ENCODE data around the gene NAALADL2. TPM values are rescaled to one million over a fixed set of nuclear protein-coding genes. Genes with fewer than 3 reads are reported as not detected.

NAALADL2 gene
- total RNA-seq, 2 experiments from 2014 or later = 0.30 to 1.2 TPM

GRCh38 chr3:175257123-175257522 is 398.0 kb downstream of the NAALADL2 start:
- ATAC-seq (ENCODE audit: poor library complexity) = no peak
- no peaks in the 10 kb centered on the region for H3K27me3 Mint-ChIP-seq
- no peaks in the 10 kb centered on the region for H3K9me3 Mint-ChIP-seq
- intact Hi-C loops (cut with DNase I, micrococcal nuclease) = no loop called here
- Histone ChIP-seq H3K9me3 (ENCODE audit: control insufficient read depth in 1 of 2, insufficient read depth in 1 of 2, low read length in 2 of 2) (peaks cover 0 to 3% of the 10 kb centered on the region in 2 experiments), H3K4me3 (ENCODE audit: low read length) (no peak overlapping the region), H3K27me3 (ENCODE audit: control insufficient read depth in 1 of 2, insufficient read depth in 2 of 2, low read length in 2 of 2) (no peaks in the 10 kb centered on the region), H3K27ac (ENCODE audit: low read depth in 1 of 2, low read length in 2 of 2) (no peak overlapping the region), H3K4me1 (ENCODE audit: insufficient read depth, low read length) (no peaks in the 10 kb centered on the region), H3K36me3 (ENCODE audit: insufficient read depth, low read length) (no peaks in the 10 kb centered on the region)
- TF ChIP-seq CTCF (IDR thresholded peaks at IDR 0.05) = no peak
- ChIA-PET CTCF (no interaction called here), POLR2A (no interaction called here)
- no peak for DNase-seq
- H3K36me3 Mint-ChIP-seq (ENCODE audit: low read depth) = no peaks in the 10 kb centered on the region
- no peak overlapping the region for H3K27ac Mint-ChIP-seq
- no peak overlapping the region for H3K4me3 Mint-ChIP-seq
- no peaks in the 10 kb centered on the region for H3K4me1 Mint-ChIP-seq (ENCODE audit: low read depth)

- Histone ChIP-seq H3K4me1 (ENCODE audit: insufficient read depth, low read length) (no peaks in the 10 kb centered on the region), H3K27ac (ENCODE audit: low read depth in 1 of 2, low read length in 2 of 2) (no peak overlapping the region), H3K4me3 (ENCODE audit: low read length) (no peak overlapping the region), H3K36me3 (ENCODE audit: insufficient read depth, low read length) (no peaks in the 10 kb centered on the region), H3K27me3 (ENCODE audit: control insufficient read depth in 1 of 2, insufficient read depth in 2 of 2, low read length in 2 of 2) (no peaks in the 10 kb centered on the region), H3K9me3 (ENCODE audit: control insufficient read depth in 1 of 2, insufficient read depth in 1 of 2, low read length in 2 of 2) (peaks cover 0 to 3% of the 10 kb centered on the region in 2 experiments)
- DNase-seq (no peak), ATAC-seq (ENCODE audit: poor library complexity) (no peak)
- ChIA-PET CTCF (no interaction called here), POLR2A (no interaction called here)
- no peaks in the 10 kb centered on the region for H3K4me1 Mint-ChIP-seq (ENCODE audit: low read depth)
- H3K27me3 Mint-ChIP-seq = no peaks in the 10 kb centered on the region
- no peaks in the 10 kb centered on the region for H3K36me3 Mint-ChIP-seq (ENCODE audit: low read depth)
- H3K27ac Mint-ChIP-seq = no peak overlapping the region
- no peak overlapping the region for H3K4me3 Mint-ChIP-seq
- TF ChIP-seq CTCF (IDR thresholded peaks at IDR 0.05) = no peak
- intact Hi-C loops (cut with DNase I, micrococcal nuclease) = no loop called here
- H3K9me3 Mint-ChIP-seq = no peaks in the 10 kb centered on the region
Observed at GRCh38 chr3:175258763-175259162, 399.6 kb downstream of the NAALADL2 start.

- TF ChIP-seq CTCF (IDR thresholded peaks at IDR 0.05) = no peak
- Mint-ChIP-seq H3K4me3 (no peak overlapping the region), H3K36me3 (ENCODE audit: low read depth) (no peaks in the 10 kb centered on the region), H3K9me3 (no peaks in the 10 kb centered on the region), H3K27me3 (no peaks in the 10 kb centered on the region), H3K27ac (no peak overlapping the region), H3K4me1 (ENCODE audit: low read depth) (no peaks in the 10 kb centered on the region)
- H3K27ac ChIP-seq (ENCODE audit: low read depth in 1 of 2, low read length in 2 of 2) = no peak overlapping the region
- H3K36me3 ChIP-seq (ENCODE audit: insufficient read depth, low read length) = no peaks in the 10 kb centered on the region
- ChIA-PET POLR2A (no interaction called here), CTCF (no interaction called here)
- H3K4me1 ChIP-seq (ENCODE audit: insufficient read depth, low read length) = no peaks in the 10 kb centered on the region
- no peak overlapping the region for H3K4me3 ChIP-seq (ENCODE audit: low read length)
- intact Hi-C loops (cut with DNase I, micrococcal nuclease) = no loop called here
- DNase-seq (no peak), ATAC-seq (ENCODE audit: poor library complexity) (no peak)
- no peaks in the 10 kb centered on the region for H3K27me3 ChIP-seq (ENCODE audit: control insufficient read depth in 1 of 2, insufficient read depth in 2 of 2, low read length in 2 of 2)
- peaks cover 0 to 3% of the 10 kb centered on the region in 2 experiments for H3K9me3 ChIP-seq (ENCODE audit: control insufficient read depth in 1 of 2, insufficient read depth in 1 of 2, low read length in 2 of 2)
Observed at GRCh38 chr3:175260145-175260794, 401.1 kb downstream of the NAALADL2 start.

Measured in CD4-positive, alpha-beta T cell (primary cell).